Measurements from ENCODE around the gene AIF1.
A peak's percentile ranks its signal among the peaks of the same experiment; 100 is the strongest.

Gene AIF1

GRCh38 chr6:31634969-31635575, 20.0 kb downstream of the AIF1 start:
- Histone ChIP-seq H3K79me2 (ENCODE audit: control insufficient read depth, insufficient read depth, low read length, unreplicated experiment) (peaks cover 2% of the 10 kb centered on the region), H2AFZ (ENCODE audit: low read length, unreplicated experiment) (no peak overlapping the region), H3K27ac (ENCODE audit: low read depth, low read length) (no peak overlapping the region), H3K4me3 (ENCODE audit: low read depth, low read length) (no peak overlapping the region), H3K4me1 (ENCODE audit: control insufficient read depth, insufficient read depth, low read length, unreplicated experiment) (peaks cover 11% of the 10 kb centered on the region), H3K27me3 (ENCODE audit: insufficient read depth, low read length) (no peaks in the 10 kb centered on the region), H3K36me3 (ENCODE audit: insufficient read depth, low read length) (peaks cover 30% of the 10 kb centered on the region; the same call in 1 of the 2 replicates)

- Histone ChIP-seq H3K4me1 (ENCODE audit: control insufficient read depth, insufficient read depth, low read length, unreplicated experiment) (peaks cover 12% of the 10 kb centered on the region), H3K27me3 (ENCODE audit: insufficient read depth, low read length) (no peaks in the 10 kb centered on the region), H3K27ac (ENCODE audit: low read depth, low read length) (no peak overlapping the region), H3K36me3 (ENCODE audit: insufficient read depth, low read length) (peaks cover 33% of the 10 kb centered on the region; the same call in 1 of the 2 replicates), H2AFZ (ENCODE audit: low read length, unreplicated experiment) (no peak overlapping the region), H3K79me2 (ENCODE audit: control insufficient read depth, insufficient read depth, low read length, unreplicated experiment) (peaks cover 2% of the 10 kb centered on the region), H3K4me3 (ENCODE audit: low read depth, low read length) (no peak overlapping the region)
These were observed 21.9 kb downstream of the AIF1 start for GRCh38 chr6:31636698-31637596.

- no peak overlapping the region for H2AFZ ChIP-seq (ENCODE audit: low read length, unreplicated experiment)
- H3K4me1 ChIP-seq (ENCODE audit: control insufficient read depth, insufficient read depth, low read length, unreplicated experiment): peaks cover 12% of the 10 kb centered on the region
- no peaks in the 10 kb centered on the region for H3K79me2 ChIP-seq (ENCODE audit: control insufficient read depth, insufficient read depth, low read length, unreplicated experiment)
- peaks cover 21% of the 10 kb centered on the region; the same call in 1 of the 2 replicates for H3K36me3 ChIP-seq (ENCODE audit: insufficient read depth, low read length)
- no peak overlapping the region for H3K4me3 ChIP-seq (ENCODE audit: low read depth, low read length)
- peak overlapping the region; percentile 73 for H3K27ac ChIP-seq (ENCODE audit: low read depth, low read length)
- no peaks in the 10 kb centered on the region for H3K27me3 ChIP-seq (ENCODE audit: insufficient read depth, low read length)
These were observed 24.0 kb downstream of the AIF1 start for GRCh38 chr6:31639043-31639442.

- Histone ChIP-seq H3K4me1 (ENCODE audit: control insufficient read depth, insufficient read depth, low read length, unreplicated experiment) (peaks cover 12% of the 10 kb centered on the region), H3K27me3 (ENCODE audit: insufficient read depth, low read length) (no peaks in the 10 kb centered on the region), H3K36me3 (ENCODE audit: insufficient read depth, low read length) (peaks cover 17% of the 10 kb centered on the region; the same call in 1 of the 2 replicates), H2AFZ (ENCODE audit: low read length, unreplicated experiment) (no peak overlapping the region), H3K27ac (ENCODE audit: low read depth, low read length) (peak overlapping the region; percentile 73), H3K79me2 (ENCODE audit: control insufficient read depth, insufficient read depth, low read length, unreplicated experiment) (no peaks in the 10 kb centered on the region), H3K4me3 (ENCODE audit: low read depth, low read length) (no peak overlapping the region)
These were observed 24.4 kb downstream of the AIF1 start for GRCh38 chr6:31639449-31639861.

- Histone ChIP-seq H3K27ac (ENCODE audit: low read depth, low read length) (no peak overlapping the region), H3K36me3 (ENCODE audit: insufficient read depth, low read length) (peaks cover 15% of the 10 kb centered on the region; the same call in 1 of the 2 replicates), H3K4me3 (ENCODE audit: low read depth, low read length) (no peak overlapping the region), H3K27me3 (ENCODE audit: insufficient read depth, low read length) (no peaks in the 10 kb centered on the region), H3K79me2 (ENCODE audit: control insufficient read depth, insufficient read depth, low read length, unreplicated experiment) (no peaks in the 10 kb centered on the region), H3K4me1 (ENCODE audit: control insufficient read depth, insufficient read depth, low read length, unreplicated experiment) (peaks cover 12% of the 10 kb centered on the region), H2AFZ (ENCODE audit: low read length, unreplicated experiment) (no peak overlapping the region)
These were observed 25.6 kb downstream of the AIF1 start for GRCh38 chr6:31640612-31641011.

GRCh38 chr6:31641370-31641769, 26.3 kb downstream of the AIF1 start:
- Histone ChIP-seq H3K36me3 (ENCODE audit: insufficient read depth, low read length) (peaks cover 14% of the 10 kb centered on the region; the same call in 1 of the 2 replicates), H3K27ac (ENCODE audit: low read depth, low read length) (no peak overlapping the region), H2AFZ (ENCODE audit: low read length, unreplicated experiment) (no peak overlapping the region)

GRCh38 chr6:31642798-31643570, 27.9 kb downstream of the AIF1 start:
- Histone ChIP-seq H2AFZ (ENCODE audit: low read length, unreplicated experiment) (no peak overlapping the region), H3K27me3 (ENCODE audit: insufficient read depth, low read length) (no peaks in the 10 kb centered on the region), H3K4me1 (ENCODE audit: control insufficient read depth, insufficient read depth, low read length, unreplicated experiment) (peaks cover 12% of the 10 kb centered on the region), H3K36me3 (ENCODE audit: insufficient read depth, low read length) (peaks cover 15% of the 10 kb centered on the region; the same call in 1 of the 2 replicates), H3K27ac (ENCODE audit: low read depth, low read length) (no peak overlapping the region), H3K4me3 (ENCODE audit: low read depth, low read length) (no peak overlapping the region), H3K79me2 (ENCODE audit: control insufficient read depth, insufficient read depth, low read length, unreplicated experiment) (no peaks in the 10 kb centered on the region)

More at GRCh38 chr6:31641370-31641769, 26.3 kb downstream of the AIF1 start:
- no peaks in the 10 kb centered on the region for H3K27me3 ChIP-seq (ENCODE audit: insufficient read depth, low read length)
- no peak overlapping the region for H3K4me3 ChIP-seq (ENCODE audit: low read depth, low read length)
- no peaks in the 10 kb centered on the region for H3K79me2 ChIP-seq (ENCODE audit: control insufficient read depth, insufficient read depth, low read length, unreplicated experiment)
- peaks cover 12% of the 10 kb centered on the region for H3K4me1 ChIP-seq (ENCODE audit: control insufficient read depth, insufficient read depth, low read length, unreplicated experiment)

- no peak overlapping the region for H3K4me3 ChIP-seq (ENCODE audit: low read depth, low read length)
- no peaks in the 10 kb centered on the region for H3K79me2 ChIP-seq (ENCODE audit: control insufficient read depth, insufficient read depth, low read length, unreplicated experiment)
- H3K4me1 ChIP-seq (ENCODE audit: control insufficient read depth, insufficient read depth, low read length, unreplicated experiment): peaks cover 12% of the 10 kb centered on the region
- no peak overlapping the region for H3K27ac ChIP-seq (ENCODE audit: low read depth, low read length)
- H3K27me3 ChIP-seq (ENCODE audit: insufficient read depth, low read length): no peaks in the 10 kb centered on the region
- no peak overlapping the region for H2AFZ ChIP-seq (ENCODE audit: low read length, unreplicated experiment)
- H3K36me3 ChIP-seq (ENCODE audit: insufficient read depth, low read length): peaks cover 21% of the 10 kb centered on the region; the same call in 1 of the 2 replicates
These were observed 28.9 kb downstream of the AIF1 start for GRCh38 chr6:31643818-31644454.

GRCh38 chr6:31645325-31645724, 30.3 kb downstream of the AIF1 start:
- Histone ChIP-seq H3K4me1 (ENCODE audit: control insufficient read depth, insufficient read depth, low read length, unreplicated experiment) (no peaks in the 10 kb centered on the region), H3K36me3 (ENCODE audit: insufficient read depth, low read length) (peaks cover 21% of the 10 kb centered on the region; the same call in 1 of the 2 replicates)

More at GRCh38 chr6:31645325-31645724, 30.3 kb downstream of the AIF1 start:
- Histone ChIP-seq H3K79me2 (ENCODE audit: control insufficient read depth, insufficient read depth, low read length, unreplicated experiment) (peaks cover 10% of the 10 kb centered on the region), H3K4me3 (ENCODE audit: low read depth, low read length) (no peak overlapping the region), H3K27ac (ENCODE audit: low read depth, low read length) (no peak overlapping the region), H3K27me3 (ENCODE audit: insufficient read depth, low read length) (no peaks in the 10 kb centered on the region), H2AFZ (ENCODE audit: low read length, unreplicated experiment) (no peak overlapping the region)

Measured in ACC112 (cell line).